IPS-20b (cell line): ENCODE measurements around the gene SOCS6.

ENCODE experiments used
- H3K27ac ChIP-seq: one replicate; pipeline ENCODE4 v1.5.1; 2013; ENCODE audit warnings: low read length
- H3K27me3 ChIP-seq: 2 replicates; pipeline ENCODE4 v1.6.1; 2013; ENCODE audit warnings: mild to moderate bottlenecking, low read length, inconsistent platforms; ENCODE audit not compliant: insufficient read depth
- H3K36me3 ChIP-seq: 2 replicates; pipeline ENCODE4 v1.6.1; 2013; ENCODE audit warnings: low read depth, mild to moderate bottlenecking, inconsistent platforms, low read length, moderate library complexity; ENCODE audit not compliant: insufficient read depth
- H3K4me1 ChIP-seq: 2 replicates; pipeline ENCODE4 v1.6.1; 2013; ENCODE audit warnings: mild to moderate bottlenecking, control low read depth, inconsistent platforms, low read length, moderate library complexity; ENCODE audit not compliant: insufficient read depth
- H3K4me3 ChIP-seq: 2 replicates; pipeline ENCODE4 v1.5.1; 2013; ENCODE audit warnings: mild to moderate bottlenecking, low read length, inconsistent platforms
- H3K9ac ChIP-seq: 2 replicates; pipeline ENCODE4 v1.6.1; 2013; ENCODE audit warnings: low read depth, mild to moderate bottlenecking, inconsistent platforms, low read length, moderate library complexity
- H3K9me3 ChIP-seq: 2 replicates; pipeline ENCODE4 v1.6.1; 2013; ENCODE audit warnings: mild to moderate bottlenecking, low read depth, low read length, inconsistent platforms; ENCODE audit not compliant: insufficient read depth

SOCS6 gene

DNA sequence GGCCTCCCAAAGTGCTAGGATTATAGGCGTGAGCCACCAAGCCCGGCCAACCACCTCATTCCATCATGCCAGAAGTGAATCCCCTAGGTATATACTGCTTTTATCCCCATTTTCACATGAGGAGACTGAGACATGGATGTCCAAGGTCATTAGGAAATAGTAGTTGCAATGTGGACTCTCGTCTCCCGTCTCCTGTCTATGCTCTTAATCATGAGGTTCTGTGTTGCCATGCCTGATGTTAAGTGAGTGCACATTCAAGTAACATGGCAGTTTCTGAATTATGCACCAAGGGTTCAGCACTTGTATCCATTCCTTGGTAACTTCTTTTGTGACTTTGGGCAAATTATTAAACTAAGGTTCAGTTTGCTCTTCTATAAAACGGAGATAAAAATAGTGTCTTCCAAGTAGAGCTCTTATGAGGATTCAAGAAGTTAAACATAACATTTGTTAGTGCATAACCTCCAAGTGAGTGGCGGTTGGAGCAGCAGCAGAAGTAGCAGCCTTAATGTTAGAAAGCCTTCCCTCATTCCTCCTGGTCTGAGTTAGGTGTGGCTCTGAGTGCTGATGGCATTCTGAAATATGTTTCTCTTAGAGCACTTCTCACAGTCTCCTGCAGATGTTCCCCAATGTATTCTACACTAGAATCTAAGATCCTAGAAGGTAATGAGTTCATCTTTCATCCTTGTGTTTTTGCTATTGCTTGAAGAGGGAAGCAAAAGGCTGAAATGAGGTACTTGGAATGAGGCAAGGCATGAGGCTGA lies 21.9 kb downstream of the SOCS6 start:
- Histone ChIP-seq H3K9ac (no peak overlapping the region), H3K4me1 (no peaks in the 10 kb centered on the region), H3K36me3 (no peaks in the 10 kb centered on the region), H3K4me3 (no peak overlapping the region), H3K9me3 (peaks cover 10% of the 10 kb centered on the region), H3K27ac (no peak overlapping the region), H3K27me3 (no peaks in the 10 kb centered on the region)

DNA sequence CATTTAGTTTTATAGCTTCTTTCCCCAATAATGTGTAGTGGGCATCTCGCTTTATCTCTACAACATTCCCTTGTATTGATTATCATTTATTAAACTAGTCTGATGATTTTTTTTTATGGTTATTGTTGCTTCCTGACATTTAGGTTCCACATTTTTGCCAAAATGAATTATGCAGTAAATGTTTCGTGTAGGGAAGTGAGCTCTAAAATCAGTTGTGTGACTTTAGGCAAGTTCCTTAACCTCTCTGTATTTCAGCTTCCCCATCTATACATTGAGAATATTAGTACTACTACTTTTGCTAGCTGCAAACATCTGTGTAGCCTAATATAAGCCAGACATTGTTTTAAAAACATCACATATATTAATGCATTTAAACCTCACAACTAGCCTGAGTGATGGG lies 22.9 kb downstream of the SOCS6 start:
- Histone ChIP-seq H3K9me3 (peaks cover 10% of the 10 kb centered on the region), H3K27ac (no peak overlapping the region), H3K36me3 (no peaks in the 10 kb centered on the region), H3K27me3 (no peaks in the 10 kb centered on the region), H3K4me3 (no peak overlapping the region), H3K4me1 (no peaks in the 10 kb centered on the region), H3K9ac (no peak overlapping the region)

DNA sequence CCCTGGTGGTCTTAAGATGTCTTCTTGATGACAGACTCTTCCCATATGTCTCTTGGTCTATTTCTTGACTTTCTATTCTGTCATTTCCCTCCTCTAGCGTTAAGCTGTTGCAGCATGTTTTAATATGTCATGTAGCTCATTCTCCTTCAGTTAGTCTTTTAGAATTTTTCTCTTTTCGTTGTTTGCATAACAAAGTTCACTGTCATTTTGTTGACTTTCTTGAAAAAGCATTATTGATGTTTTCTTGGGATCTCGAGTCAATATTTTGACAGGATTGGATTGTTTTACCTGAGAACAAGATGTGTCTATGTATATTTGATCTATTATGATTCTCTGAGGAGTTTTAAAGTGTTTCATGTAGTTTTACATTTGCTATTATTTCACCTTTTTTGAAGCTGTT lies 24.8 kb downstream of the SOCS6 start:
- no peak overlapping the region for H3K9ac ChIP-seq
- peaks cover 3% of the 10 kb centered on the region; the same call in 1 of the 2 replicates for H3K9me3 ChIP-seq
- H3K4me3 ChIP-seq = no peak overlapping the region
- H3K27ac ChIP-seq = no peak overlapping the region
- no peaks in the 10 kb centered on the region for H3K4me1 ChIP-seq
- H3K36me3 ChIP-seq = no peaks in the 10 kb centered on the region
- no peaks in the 10 kb centered on the region for H3K27me3 ChIP-seq

DNA sequence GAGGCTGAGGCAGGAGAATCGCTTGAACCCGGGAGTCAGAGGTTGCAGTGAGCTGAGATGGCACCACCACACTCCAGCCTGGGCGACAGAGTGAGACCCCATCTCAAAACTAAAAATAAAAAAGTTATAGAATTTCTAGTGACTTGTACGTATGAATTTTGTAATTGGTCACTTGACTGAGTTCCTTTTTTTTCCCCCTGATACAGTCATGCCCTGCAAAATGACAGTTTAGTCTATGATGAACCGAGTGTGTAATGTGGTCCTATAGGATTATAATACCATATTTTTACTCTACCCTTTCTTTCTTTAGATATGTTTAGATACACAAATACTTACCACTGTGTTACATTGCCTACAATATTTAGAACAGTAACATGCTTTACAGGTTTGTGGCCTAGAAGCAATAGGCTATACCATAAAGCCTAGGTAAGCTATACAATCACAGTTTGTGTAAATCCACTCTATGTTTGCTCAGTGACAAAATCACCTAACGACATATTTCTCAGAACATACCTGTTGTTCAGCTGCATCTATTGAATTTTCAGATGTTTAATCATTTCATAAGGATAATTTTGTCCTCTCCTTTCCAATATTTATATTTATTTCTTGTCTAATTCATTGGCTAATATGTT lies 25.4 kb downstream of the SOCS6 start:
- no peak overlapping the region for H3K27ac ChIP-seq
- H3K9me3 ChIP-seq = no peaks in the 10 kb centered on the region
- H3K9ac ChIP-seq = no peak overlapping the region
- H3K27me3 ChIP-seq = no peaks in the 10 kb centered on the region
- H3K36me3 ChIP-seq = no peaks in the 10 kb centered on the region
- no peaks in the 10 kb centered on the region for H3K4me1 ChIP-seq
- H3K4me3 ChIP-seq = no peak overlapping the region

DNA sequence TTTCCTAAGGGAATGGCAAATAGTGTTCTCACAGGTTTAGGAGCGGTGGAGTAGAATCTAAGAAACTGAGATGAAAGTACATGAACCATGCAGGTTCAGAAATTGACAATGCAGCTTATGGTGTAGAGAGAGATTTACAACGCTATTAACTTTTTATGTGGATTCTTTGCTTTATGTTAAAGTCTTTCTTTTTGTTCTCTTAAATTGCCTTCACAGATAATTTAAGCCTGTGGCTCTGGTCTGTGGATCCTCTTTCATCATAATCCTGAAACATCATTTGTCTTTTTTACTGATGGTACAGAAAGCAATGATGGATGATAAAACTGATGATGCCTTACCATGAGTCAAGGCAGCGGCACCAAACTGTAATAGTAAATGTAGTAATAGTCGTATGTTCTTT lies 30.3 kb downstream of the SOCS6 start:
- Histone ChIP-seq H3K27ac (no peak overlapping the region), H3K36me3 (no peaks in the 10 kb centered on the region), H3K4me3 (no peak overlapping the region), H3K9ac (no peak overlapping the region), H3K9me3 (no peaks in the 10 kb centered on the region), H3K4me1 (no peaks in the 10 kb centered on the region), H3K27me3 (no peaks in the 10 kb centered on the region)

DNA sequence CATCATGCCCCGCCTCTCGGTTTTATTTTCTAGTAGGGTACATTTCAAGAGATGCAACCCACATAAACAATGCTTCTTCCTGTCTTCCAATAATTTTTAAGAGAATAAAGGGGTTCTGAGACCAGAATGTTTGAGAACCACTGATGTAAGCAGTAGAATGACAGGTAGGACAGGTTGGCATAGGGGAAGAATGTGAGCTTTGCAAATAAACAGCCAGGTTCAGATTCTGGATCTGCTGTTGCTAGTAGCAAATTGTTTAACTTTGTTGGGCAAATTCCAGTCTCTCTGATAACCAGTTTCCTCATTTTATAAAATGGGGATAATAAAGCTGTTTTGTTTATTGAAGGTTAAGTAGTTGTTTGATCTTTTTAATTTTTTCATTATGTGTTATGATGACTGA lies 32.8 kb downstream of the SOCS6 start:
- H3K27me3 ChIP-seq = no peaks in the 10 kb centered on the region
- peaks cover 21% of the 10 kb centered on the region for H3K36me3 ChIP-seq
- no peak overlapping the region for H3K27ac ChIP-seq
- H3K4me1 ChIP-seq = no peaks in the 10 kb centered on the region
- H3K9me3 ChIP-seq = no peaks in the 10 kb centered on the region
- H3K9ac ChIP-seq = no peak overlapping the region
- no peak overlapping the region for H3K4me3 ChIP-seq

DNA sequence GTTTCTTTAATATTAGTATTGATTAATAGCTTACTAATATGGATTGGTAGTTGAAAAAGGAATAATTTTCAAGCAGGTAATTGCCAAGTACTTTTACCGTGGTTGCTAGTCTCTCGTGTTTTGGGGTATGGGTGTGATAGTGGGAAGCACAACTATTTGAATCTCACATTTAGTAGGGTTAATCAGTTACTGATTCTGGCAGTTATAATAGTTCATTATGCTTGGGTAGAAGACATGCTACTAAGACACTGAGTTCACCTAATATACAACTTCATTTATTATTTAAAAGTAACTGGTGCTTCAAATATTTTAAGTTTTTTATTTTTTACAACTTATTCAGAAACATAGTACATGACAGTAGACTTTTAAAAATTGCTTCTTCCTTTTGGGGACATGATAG lies 33.5 kb downstream of the SOCS6 start:
- Histone ChIP-seq H3K4me1 (no peaks in the 10 kb centered on the region), H3K4me3 (no peak overlapping the region), H3K36me3 (peaks cover 21% of the 10 kb centered on the region), H3K27me3 (no peaks in the 10 kb centered on the region), H3K9me3 (no peaks in the 10 kb centered on the region), H3K27ac (no peak overlapping the region), H3K9ac (no peak overlapping the region)

DNA sequence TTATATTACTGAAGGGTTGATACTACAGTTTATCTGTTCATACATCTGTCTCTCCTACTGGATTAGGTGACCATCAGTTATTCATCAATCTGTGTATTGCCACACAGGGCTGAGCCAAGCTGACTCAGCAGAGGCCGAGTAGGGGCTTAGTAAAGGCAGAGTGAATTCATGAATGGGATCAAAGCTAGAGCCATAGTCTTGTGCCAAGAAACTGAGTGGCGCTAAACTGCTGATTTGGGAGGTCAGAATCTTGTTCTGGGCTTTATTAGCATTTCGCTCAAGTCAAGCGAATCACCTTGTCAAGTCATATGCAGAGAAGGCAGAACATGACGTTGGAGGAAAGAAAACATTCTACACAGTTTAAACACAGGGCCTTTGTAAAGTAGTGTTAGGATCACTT lies 34.1 kb downstream of the SOCS6 start:
- H3K27me3 ChIP-seq = no peaks in the 10 kb centered on the region
- no peak overlapping the region for H3K4me3 ChIP-seq
- peaks cover 21% of the 10 kb centered on the region for H3K36me3 ChIP-seq
- H3K9me3 ChIP-seq = no peaks in the 10 kb centered on the region
- H3K9ac ChIP-seq = no peak overlapping the region
- no peak overlapping the region for H3K27ac ChIP-seq
- no peaks in the 10 kb centered on the region for H3K4me1 ChIP-seq

DNA sequence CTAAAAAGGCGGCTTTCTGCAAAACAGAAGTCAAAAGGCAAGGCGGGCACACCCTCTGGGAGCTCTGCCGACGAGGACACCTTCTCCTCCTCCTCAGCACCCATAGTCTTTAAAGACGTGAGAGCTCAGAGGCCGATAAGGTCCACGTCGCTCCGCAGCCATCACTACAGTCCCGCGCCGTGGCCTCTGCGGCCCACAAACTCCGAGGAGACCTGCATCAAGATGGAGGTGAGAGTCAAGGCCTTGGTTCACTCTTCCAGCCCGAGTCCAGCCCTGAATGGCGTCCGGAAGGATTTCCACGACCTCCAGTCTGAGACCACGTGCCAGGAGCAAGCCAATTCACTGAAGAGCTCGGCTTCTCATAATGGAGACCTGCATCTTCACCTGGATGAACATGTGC lies 36.1 kb downstream of the SOCS6 start:
- Histone ChIP-seq H3K27me3 (no peaks in the 10 kb centered on the region), H3K9ac (no peak overlapping the region), H3K36me3 (peaks cover 21% of the 10 kb centered on the region), H3K4me3 (no peak overlapping the region), H3K27ac (no peak overlapping the region), H3K4me1 (no peaks in the 10 kb centered on the region), H3K9me3 (no peaks in the 10 kb centered on the region)

DNA sequence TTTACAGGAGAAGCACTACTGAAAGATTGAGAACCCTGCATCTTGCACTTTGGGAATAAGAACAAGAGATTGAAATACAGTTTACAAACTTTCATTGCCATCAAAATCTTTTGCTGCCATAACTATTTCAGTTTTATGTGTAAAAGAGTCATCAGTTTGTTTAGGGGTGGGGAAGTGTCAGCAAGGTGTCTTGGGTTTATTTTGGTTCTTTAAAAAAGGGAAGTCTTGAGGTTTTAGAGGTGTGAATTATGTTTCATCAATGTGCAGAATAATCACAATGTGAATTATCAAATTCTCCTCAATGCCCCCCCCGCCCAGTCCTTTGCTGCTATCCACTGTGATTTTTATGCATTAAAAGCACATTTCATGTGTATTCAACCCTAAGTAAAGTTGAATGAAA lies 37.4 kb downstream of the SOCS6 start:
- Histone ChIP-seq H3K4me1 (peaks cover 9% of the 10 kb centered on the region; the same call in 1 of the 2 replicates), H3K27me3 (no peaks in the 10 kb centered on the region), H3K36me3 (peaks cover 21% of the 10 kb centered on the region), H3K9me3 (no peaks in the 10 kb centered on the region), H3K9ac (no peak overlapping the region), H3K27ac (no peak overlapping the region), H3K4me3 (no peak overlapping the region)

DNA sequence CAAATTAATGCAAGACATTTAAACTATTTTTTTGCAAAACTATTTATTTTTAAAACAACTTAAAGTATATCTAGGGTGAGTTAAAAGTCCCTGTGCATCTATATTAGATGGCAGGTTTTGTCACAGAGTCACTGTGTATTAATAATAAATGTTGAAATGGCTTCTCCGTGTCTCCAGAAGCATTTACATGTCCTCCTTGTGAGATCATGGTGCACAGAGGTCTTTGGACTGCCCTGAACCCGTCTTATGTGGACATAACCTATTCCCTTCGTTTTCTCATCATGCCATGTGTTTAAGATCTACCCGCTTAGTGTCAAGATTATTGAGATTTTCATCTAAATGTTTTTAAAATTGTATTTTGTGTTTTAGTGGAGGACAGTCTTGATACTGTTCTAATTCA lies 39.3 kb downstream of the SOCS6 start:
- H3K9me3 ChIP-seq = no peaks in the 10 kb centered on the region
- H3K27ac ChIP-seq = no peak overlapping the region
- no peaks in the 10 kb centered on the region for H3K27me3 ChIP-seq
- peaks cover 14% of the 10 kb centered on the region; the same call in 1 of the 2 replicates for H3K4me1 ChIP-seq
- no peak overlapping the region for H3K4me3 ChIP-seq
- H3K9ac ChIP-seq = no peak overlapping the region
- peaks cover 21% of the 10 kb centered on the region for H3K36me3 ChIP-seq

DNA sequence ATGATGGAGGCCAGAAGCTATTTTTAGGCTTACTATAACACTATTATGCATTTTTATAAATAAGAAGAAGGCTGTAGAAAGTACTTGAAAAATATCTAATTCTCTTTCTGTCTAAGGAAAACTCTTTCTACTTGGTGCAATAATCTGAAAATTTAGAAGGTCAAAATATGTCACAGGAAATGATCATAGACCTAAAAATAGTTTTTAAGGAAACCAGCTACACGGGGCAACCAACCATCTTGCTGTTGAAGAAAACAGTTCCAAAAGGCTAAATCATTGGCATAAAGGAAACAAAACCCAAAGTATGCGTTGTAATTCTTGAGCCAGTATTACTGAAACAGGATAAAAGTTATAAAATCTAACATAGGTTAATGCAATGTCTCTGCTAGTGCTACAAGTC lies 40.2 kb downstream of the SOCS6 start:
- Histone ChIP-seq H3K9me3 (peaks cover 4% of the 10 kb centered on the region; the same call in 1 of the 2 replicates), H3K9ac (no peak overlapping the region), H3K27ac (no peak overlapping the region), H3K27me3 (no peaks in the 10 kb centered on the region), H3K36me3 (peaks cover 21% of the 10 kb centered on the region), H3K4me3 (no peak overlapping the region), H3K4me1 (peaks cover 14% of the 10 kb centered on the region; the same call in 1 of the 2 replicates)
